SK-N-SH (cell line): ENCODE results near the gene SLC22A5. TPM values are rescaled to one million over a fixed set of nuclear protein-coding genes. Genes with fewer than 3 reads are reported as not detected.
A peak's percentile ranks its signal among the peaks of the same experiment; 100 is the strongest.

Source experiments
- CTCF ChIA-PET: fragments of 300-600, 350-600 bp; formaldehyde crosslinking; extraction: SDS; loops from one replicate; lab custom pipeline; 2021; lab: Yijun Ruan, JAX
- POLR2A ChIA-PET: fragments of 350-600 bp; sonication (Branson Sonifier 250); formaldehyde crosslinking; extraction: SDS; loops from one replicate; lab custom pipeline; 2020; ENCODE audit warnings: antibody characterized with exemption, inconsistent platforms; lab: Yijun Ruan, JAX
- DNase-seq: peaks from one replicate; pipeline ENCODE4 v3.0.0; 2012
- H2AFZ ChIP-seq: fragments of 200-600 bp; sonication (generic); 2 replicates; pipeline ENCODE4 v1.8.1; 2016; ENCODE audit warnings: antibody characterized with exemption, mild to moderate bottlenecking, low read depth
- H3F3A ChIP-seq: fragments of 200-600 bp; sonication (generic); replicated peaks from 2 replicates; pipeline ENCODE3; 2016; ENCODE audit warnings: antibody characterized with exemption, mild to moderate bottlenecking; ENCODE audit not compliant: insufficient read depth
- H3K27ac ChIP-seq, 2 experiments: fragments of 200-500 bp in 1 of 2; fragments of 200-600 bp in 1 of 2; sonication (Bioruptor generic) in 1 of 2; sonication (generic), shearing (Covaris generic) in 1 of 2; 2 replicates each; pipeline versions ENCODE4 v1.5.1 to v1.6.1; 2014 to 2016; ENCODE audit warnings: low read depth in 2 of 2, inconsistent platforms in 1 of 2, low read length in 1 of 2, mild to moderate bottlenecking in 1 of 2, mixed read lengths in 1 of 2
- H3K27me3 ChIP-seq: fragments of 200-600 bp; sonication (generic), shearing (Covaris generic); 2 replicates; pipeline ENCODE4 v1.6.1; 2016; ENCODE audit warnings: mixed run types; ENCODE audit not compliant: insufficient read depth
- H3K36me3 ChIP-seq, 2 experiments: fragments of 200-500 bp in 1 of 2; fragments of 200-600 bp in 1 of 2; sonication (Bioruptor generic) in 1 of 2; sonication (generic) in 1 of 2; replicated peaks in 1 of 2; 2 replicates each; pipeline versions ENCODE3 to v1.5.1; 2014 to 2016; ENCODE audit warnings: low read length in 1 of 2, mild to moderate bottlenecking in 1 of 2; ENCODE audit not compliant: insufficient read depth in 2 of 2, control insufficient read depth in 1 of 2
- H3K4me1 ChIP-seq, 2 experiments: fragments of 200-500 bp in 1 of 2; fragments of 200-600 bp in 1 of 2; sonication (Bioruptor generic) in 1 of 2; sonication (generic), shearing (Covaris generic) in 1 of 2; 2 replicates each; pipeline versions ENCODE4 v1.5.1 to v1.6.1; 2014 to 2016; ENCODE audit warnings: low read depth in 1 of 2, low read length in 1 of 2, mixed run types in 1 of 2; ENCODE audit not compliant: insufficient read depth in 2 of 2, control insufficient read depth in 1 of 2
- H3K4me2 ChIP-seq: fragments of 200-600 bp; sonication (generic), shearing (Covaris generic); 2 replicates; pipeline ENCODE4 v1.6.1; 2017; ENCODE audit warnings: mixed run types
- H3K4me3 ChIP-seq, 2 experiments: fragments of 200-500 bp in 1 of 2; fragments of 200-600 bp in 1 of 2; sonication (Bioruptor generic) in 1 of 2; sonication (generic), shearing (Covaris generic) in 1 of 2; 2 replicates each; pipeline versions ENCODE4 v1.5.1 to v1.8.1; 2014 to 2016; ENCODE audit warnings: low read depth in 2 of 2, inconsistent platforms in 1 of 2, low read length in 1 of 2, mild to moderate bottlenecking in 1 of 2, mixed read lengths in 1 of 2, moderate library complexity in 1 of 2
- H3K79me2 ChIP-seq: fragments of 200-600 bp; sonication (generic); 2 replicates; pipeline ENCODE4 v1.8.1; 2017; ENCODE audit warnings: mild to moderate bottlenecking; ENCODE audit not compliant: insufficient read depth
- H3K9ac ChIP-seq: fragments of 200-600 bp; sonication (generic); 2 replicates; pipeline ENCODE4 v1.6.1; 2017; ENCODE audit warnings: mixed run types
- H3K9me2 ChIP-seq: fragments of 200-600 bp; sonication (generic); 2 replicates; pipeline ENCODE4 v1.6.1; 2017; ENCODE audit warnings: mixed run types
- H3K9me3 ChIP-seq: fragments of 200-600 bp; sonication (generic); 2 replicates; pipeline ENCODE4 v1.6.1; 2017; ENCODE audit warnings: mixed run types, mild to moderate bottlenecking, moderate library complexity
- H4K20me1 ChIP-seq: fragments of 200-600 bp; sonication (generic); 2 replicates; pipeline ENCODE4 v1.6.1; 2017; ENCODE audit warnings: mild to moderate bottlenecking, mixed run types; ENCODE audit not compliant: insufficient read depth
- ELF1 ChIP-seq: IDR thresholded peaks from 2 replicates; pipeline ENCODE4 v1.4.0; 2012
- EP300 ChIP-seq, 2 experiments: IDR thresholded peaks; 2 replicates each; pipeline versions ENCODE4 v1.4.0 to v1.6.1; 2012; ENCODE audit warnings: borderline replicate concordance in 1 of 2, low read depth in 1 of 2, low read length in 1 of 2
- FOXJ3 ChIP-seq: sonication (generic); formaldehyde crosslinking; IDR thresholded peaks from 2 replicates; pipeline ENCODE4 v1.5.1; 2020; ENCODE audit warnings: mild to moderate bottlenecking, missing genetic modification reagents
- PBX3 ChIP-seq: IDR thresholded peaks from 2 replicates; pipeline ENCODE4; 2012
- POLR2AphosphoS5 ChIP-seq: IDR thresholded peaks from 2 replicates; pipeline ENCODE4 v1.6.1; 2012; ENCODE audit warnings: low read depth, low read length
- REST ChIP-seq: IDR thresholded peaks from 2 replicates; pipeline ENCODE4 v1.6.1; 2012; ENCODE audit warnings: mild to moderate bottlenecking, low read depth, low read length, moderate library complexity
- SIN3A ChIP-seq: IDR thresholded peaks from 2 replicates; pipeline ENCODE4 v1.6.1; 2012; ENCODE audit warnings: low read depth, mild to moderate bottlenecking, low read length, moderate library complexity, borderline replicate concordance
- SMC3 ChIP-seq: IDR thresholded peaks from 2 replicates; pipeline ENCODE4 v1.6.1; 2012; ENCODE audit warnings: low read depth, low read length, improper control_type of control experiment
- whole genome bisulfite sequencing: methylation state at CpG from one replicate; pipeline ENCODE4 v1.1.6; 2017; ENCODE audit warnings: low lambda C conversion rate; 5-methylcytosine and 5-hydroxymethylcytosine counted together
- polyA plus RNA-seq, 3 experiments: library from polyadenylated mRNA; depleted of rRNA; stranded (reverse); fragments of >200 nt; gene quantifications; 2 replicates each; pipeline ENCODE4 v1.2.3, GENCODE V29; 2012

The SLC22A5 gene
- polyA plus RNA-seq, 1 of the 3 experiments (the other 2 are of a cell fraction), result 8.3 TPM

GRCh38 chr5:132420706-132421272, 51.3 kb downstream of the SLC22A5 start:
- no peaks in the 10 kb centered on the region for H3K9me2 ChIP-seq
- H2AFZ ChIP-seq, result no peak overlapping the region; the same call in 1 of the 2 replicates
- H3K27me3 ChIP-seq, result no peaks in the 10 kb centered on the region
- H3F3A ChIP-seq, result peaks cover 3% of the 10 kb centered on the region
- 92% methylated on average over 7 of the region's 7 CpGs for WGBS
- H3K9ac ChIP-seq, result no peak overlapping the region
- no peak for DNase-seq
- no peak overlapping the region for H3K27ac ChIP-seq
- H3K9me3 ChIP-seq, result no peaks in the 10 kb centered on the region
- no peaks in the 10 kb centered on the region for H4K20me1 ChIP-seq
- H3K36me3 ChIP-seq, result no peaks in the 10 kb centered on the region
- H3K4me1 ChIP-seq, result peaks cover 8 to 32% of the 10 kb centered on the region in 2 experiments; a peak in 2 of 4 replicates
- no peak overlapping the region for H3K4me2 ChIP-seq
- CTCF ChIA-PET, result interaction anchor here (0.9 to 7.9 kb wide), 11 partner anchors 8 to 393 kb away, joined by 3 to 95 read pairs (median 5); partner anchors contain the start of gene IRF1
- no peak for TF ChIP-seq PBX3
- H3K79me2 ChIP-seq, result no peaks in the 10 kb centered on the region; the same call in 1 of the 2 replicates
- no peak overlapping the region for H3K4me3 ChIP-seq
- POLR2A ChIA-PET, result interaction anchor here (1.0 kb wide), 1 partner anchor 70 kb away, joined by 8 read pairs; the partner anchor contains the start of gene IRF1

GRCh38 chr5:132421462-132421861, 52.0 kb downstream of the SLC22A5 start:
- H3F3A ChIP-seq, result peaks cover 6% of the 10 kb centered on the region
- H3K27ac ChIP-seq, result no peak overlapping the region
- H3K9ac ChIP-seq, result no peak overlapping the region
- ChIA-PET POLR2A (no interaction called here), CTCF (interaction anchor here (0.9 to 7.9 kb wide), 4 partner anchors 10 to 85 kb away, joined by 3 to 95 read pairs (median 12); partner anchors contain the start of gene IRF1)
- no peak for TF ChIP-seq ELF1
- H3K36me3 ChIP-seq, result no peaks in the 10 kb centered on the region
- H3K4me1 ChIP-seq, result peaks cover 14 to 37% of the 10 kb centered on the region in 2 experiments; a peak in 2 of 4 replicates
- DNase-seq, result no peak
- no peak overlapping the region for H3K4me3 ChIP-seq
- H3K4me2 ChIP-seq, result no peak overlapping the region
- no peaks in the 10 kb centered on the region for H4K20me1 ChIP-seq
- 95% methylated on average over 3 of the region's 3 CpGs for WGBS
- H3K9me2 ChIP-seq, result no peaks in the 10 kb centered on the region
- H3K27me3 ChIP-seq, result no peaks in the 10 kb centered on the region
- no peak overlapping the region; the same call in 1 of the 2 replicates for H2AFZ ChIP-seq
- H3K79me2 ChIP-seq, result no peaks in the 10 kb centered on the region
- H3K9me3 ChIP-seq, result no peaks in the 10 kb centered on the region

GRCh38 chr5:132422720-132423437, 53.4 kb downstream of the SLC22A5 start:
- Histone ChIP-seq H3K9ac (no peak overlapping the region), H3K9me2 (no peaks in the 10 kb centered on the region), H3F3A (peaks cover 6% of the 10 kb centered on the region)
- TF ChIP-seq SMC3 (no peak), FOXJ3 (no peak), EP300 (IDR thresholded peaks at IDR 0.05; ENCODE audit: borderline replicate concordance in 1 of 2, low read depth in 1 of 2, low read length in 1 of 2) (no peak), REST (no peak), SIN3A (no peak), POLR2AphosphoS5 (no peak)
- TF ChIP-seq, all 33 proteins: peak for 0
- no peak for DNase-seq
- H3K4me2 ChIP-seq, result 0 out of 2 replicates have a peak overlapping the region, but pooled peaks have one; percentile 4
- no peak overlapping the region for H2AFZ ChIP-seq
- H3K36me3 ChIP-seq, result no peaks in the 10 kb centered on the region
- H3K9me3 ChIP-seq, result no peaks in the 10 kb centered on the region
- H3K4me3 ChIP-seq, result no peak overlapping the region
- H3K27me3 ChIP-seq, result no peaks in the 10 kb centered on the region
- POLR2A ChIA-PET, result interaction anchor here (0.6 kb wide), 1 partner anchor 37 kb away, joined by 5 read pairs; no protein-coding TSS in a partner anchor
- H3K79me2 ChIP-seq, result no peaks in the 10 kb centered on the region
- no peak overlapping the region for H3K27ac ChIP-seq
- 64% methylated on average over 5 of the region's 5 CpGs for WGBS
- CTCF ChIA-PET, result interaction anchor here (0.7 to 6.4 kb wide), 5 partner anchors 36 to 185 kb away, joined by 3 to 50 read pairs (median 4); partner anchors contain the start of gene IRF1
- H4K20me1 ChIP-seq, result no peaks in the 10 kb centered on the region
- H3K4me1 ChIP-seq, result peaks cover 28 to 46% of the 10 kb centered on the region in 2 experiments
